Spleen (tissue), 11 donors: ENCODE results near the gene KAT6B. TPM values are rescaled to one million over a fixed set of nuclear protein-coding genes. Genes with fewer than 3 reads are reported as not detected.

Source experiments
- DNase-seq: peaks from one replicate; pipeline ENCODE4 v3.0.0-alpha.2; 2020
- H3K27ac ChIP-seq, 8 donors: fragments of 200-600 bp; sonication (generic) in 7 of 8; 1 replicate in 4 of 8; 2 replicates in 4 of 8; pipeline versions ENCODE4 v1.5.0 to v1.8.0; 2016 to 2021; ENCODE audit warnings: inconsistent platforms in 4 of 8, mild to moderate bottlenecking in 4 of 8, moderate library complexity in 1 of 8
- H3K27me3 ChIP-seq, 7 donors: fragments of 200-600 bp; sonication (generic) in 6 of 7; replicated peaks in 1 of 7; 1 replicate in 4 of 7; 2 replicates in 3 of 7; pipeline versions ENCODE4 v1.5.0 to v1.8.0; 2016 to 2021; ENCODE audit warnings: inconsistent platforms in 3 of 7, mild to moderate bottlenecking in 1 of 7
- H3K36me3 ChIP-seq, 6 donors: fragments of 200-600 bp; sonication (generic) in 5 of 6; 1 replicate in 4 of 6; 2 replicates in 2 of 6; pipeline versions ENCODE4 v1.5.0 to v1.8.0; 2016 to 2021; ENCODE audit warnings: inconsistent platforms in 2 of 6
- H3K4me1 ChIP-seq, 6 donors: fragments of 200-600 bp; sonication (generic) in 5 of 6; 1 replicate in 3 of 6; 2 replicates in 3 of 6; pipeline versions ENCODE4 v1.5.0 to v1.8.0; 2016 to 2021; ENCODE audit warnings: inconsistent platforms in 3 of 6
- H3K4me3 ChIP-seq, 8 donors: fragments of 200-600 bp; sonication (generic) in 7 of 8; 1 replicate in 4 of 8; 2 replicates in 4 of 8; pipeline versions ENCODE4 v1.5.0 to v1.8.0; 2016 to 2021; ENCODE audit warnings: inconsistent platforms in 4 of 8, mild to moderate bottlenecking in 4 of 8, moderate library complexity in 2 of 8
- H3K9me3 ChIP-seq, 8 donors: fragments of 200-600 bp; sonication (generic) in 7 of 8; 1 replicate in 4 of 8; 2 replicates in 4 of 8; pipeline versions ENCODE4 v1.5.0 to v1.8.0; 2016 to 2021; ENCODE audit warnings: inconsistent platforms in 4 of 8
- POLR2A ChIP-seq, 3 donors: fragments of 450-650 bp; IDR thresholded peaks; one replicate each; pipeline ENCODE4 v1.5.1; 2017; ENCODE audit warnings: antibody characterized with exemption in 3 of 3, mild to moderate bottlenecking in 1 of 3
- POLR2AphosphoS5 ChIP-seq, 3 donors: sonication (generic); formaldehyde crosslinking; IDR thresholded peaks; one replicate each; pipeline ENCODE4 v1.5.1; 2017; ENCODE audit warnings: antibody characterized with exemption in 3 of 3
- WGBS, 5 donors: extraction: QIAGEN DNeasy Blood & Tissue Kit in 3 of 5; methylation state at CpG; one replicate each; pipeline versions ENCODE4 v1.1.5 to v1.1.7; 2013 to 2018; 5-methylcytosine and 5-hydroxymethylcytosine counted together
- intact Hi-C: fragments of 100-400 bp; cut with DNase I; formaldehyde crosslinking; loops from one replicate; pipeline ENCODE4 v1.15.0; 2023; ENCODE audit warnings: low total_unique reads
- polyA plus RNA-seq, 3 donors: library from polyadenylated mRNA; stranded (reverse); fragments of 200-250 nt; gene quantifications; one replicate each; pipeline ENCODE4 v1.2.1, GENCODE V29; 2013
- total RNA-seq, 7 donors: library from RNA; depleted of rRNA in 3 of 7; stranded (reverse); fragments of >200 nt in 3 of 7; fragmentation: NEBNext Ultra II Directional in 4 of 7; extraction: Animal tissue kit (Norgen Biotek cat#: 25700) in 4 of 7; gene quantifications; one replicate each; pipeline versions ENCODE4 v1.1.0 to v1.2.1, GENCODE V29; 2016 to 2021
- TF ChIP-seq, protein P1 (sequence below), 11 experiments: fragments of 200-600 bp in 7 of 11; fragments of 450-650 bp in 4 of 11; sonication (generic) in 4 of 11; IDR thresholded peaks in 8 of 11; conservative IDR thresholded peaks in 3 of 11; 1 replicate in 7 of 11; 2 replicates in 4 of 11; pipeline versions ENCODE4 v1.4.0 to v1.8.0; 2016 to 2021; ENCODE audit warnings: antibody characterized with exemption in 11 of 11, inconsistent platforms in 4 of 11, mild to moderate bottlenecking in 1 of 11
- donor health status: healthy with polysubstance abuse.
- donor health status: DM: no; HTN: no; CAD: no; lungs with moderate emphysema.
- donor health status: DM: no; HTN: no; CAD: no.
- donor health status: Bipolar disorder and iron deficiency.
- donor health status: healthy.
- donor health status: DM: no; HTN: no; CAD: no.
- donor health status: DM: yes; HTN: yes; CAD: no.

The KAT6B gene
- total and polyA plus RNA-seq, 10 donors = 2.9 to 61.0 (median 46.0) TPM

DNA sequence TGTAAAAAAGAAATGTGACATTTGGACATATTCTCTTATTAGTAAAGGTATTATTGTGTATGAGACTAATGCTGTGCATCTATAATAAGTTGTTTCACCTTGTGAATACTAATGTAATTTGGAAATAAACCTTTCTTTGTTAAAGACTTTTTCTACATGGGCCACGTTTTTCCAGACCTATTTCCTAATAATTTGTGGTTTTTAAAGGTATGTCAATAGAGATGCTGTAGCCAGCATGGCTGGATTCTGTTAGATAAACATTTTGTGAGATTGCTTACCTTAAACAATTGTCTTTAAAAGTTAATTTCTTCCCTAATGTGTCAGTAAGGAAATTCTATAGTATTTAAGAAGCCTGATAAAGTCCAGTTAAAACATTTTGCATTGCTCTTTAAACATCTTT is 56.0 kb downstream of the KAT6B start:
- 30 to 69% (median 46%) methylated on average over 1 of the region's 1 CpG for WGBS, 5 donors
- Histone ChIP-seq H3K4me3 (no peak overlapping the region), H3K36me3 (no peaks in the 10 kb centered on the region), H3K27me3 (no peaks in the 10 kb centered on the region), H3K9me3 (no peaks in the 10 kb centered on the region), H3K4me1 (peaks cover 0 to 51% (median 2%) of the 10 kb centered on the region in 6 donors), H3K27ac (no peak overlapping the region)
- intact Hi-C loops = no loop called here
- no peak for DNase-seq
- TF ChIP-seq POLR2AphosphoS5 (IDR thresholded peaks at IDR 0.05) (no peak), POLR2A (IDR thresholded peaks at IDR 0.05) (no peak)
- TF ChIP-seq, protein P1, sequence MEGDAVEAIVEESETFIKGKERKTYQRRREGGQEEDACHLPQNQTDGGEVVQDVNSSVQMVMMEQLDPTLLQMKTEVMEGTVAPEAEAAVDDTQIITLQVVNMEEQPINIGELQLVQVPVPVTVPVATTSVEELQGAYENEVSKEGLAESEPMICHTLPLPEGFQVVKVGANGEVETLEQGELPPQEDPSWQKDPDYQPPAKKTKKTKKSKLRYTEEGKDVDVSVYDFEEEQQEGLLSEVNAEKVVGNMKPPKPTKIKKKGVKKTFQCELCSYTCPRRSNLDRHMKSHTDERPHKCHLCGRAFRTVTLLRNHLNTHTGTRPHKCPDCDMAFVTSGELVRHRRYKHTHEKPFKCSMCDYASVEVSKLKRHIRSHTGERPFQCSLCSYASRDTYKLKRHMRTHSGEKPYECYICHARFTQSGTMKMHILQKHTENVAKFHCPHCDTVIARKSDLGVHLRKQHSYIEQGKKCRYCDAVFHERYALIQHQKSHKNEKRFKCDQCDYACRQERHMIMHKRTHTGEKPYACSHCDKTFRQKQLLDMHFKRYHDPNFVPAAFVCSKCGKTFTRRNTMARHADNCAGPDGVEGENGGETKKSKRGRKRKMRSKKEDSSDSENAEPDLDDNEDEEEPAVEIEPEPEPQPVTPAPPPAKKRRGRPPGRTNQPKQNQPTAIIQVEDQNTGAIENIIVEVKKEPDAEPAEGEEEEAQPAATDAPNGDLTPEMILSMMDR (IDR thresholded peaks at IDR 0.05 in 8 of 11, conservative IDR thresholded peaks at IDR 0.05 in 3 of 11) = no peak

DNA sequence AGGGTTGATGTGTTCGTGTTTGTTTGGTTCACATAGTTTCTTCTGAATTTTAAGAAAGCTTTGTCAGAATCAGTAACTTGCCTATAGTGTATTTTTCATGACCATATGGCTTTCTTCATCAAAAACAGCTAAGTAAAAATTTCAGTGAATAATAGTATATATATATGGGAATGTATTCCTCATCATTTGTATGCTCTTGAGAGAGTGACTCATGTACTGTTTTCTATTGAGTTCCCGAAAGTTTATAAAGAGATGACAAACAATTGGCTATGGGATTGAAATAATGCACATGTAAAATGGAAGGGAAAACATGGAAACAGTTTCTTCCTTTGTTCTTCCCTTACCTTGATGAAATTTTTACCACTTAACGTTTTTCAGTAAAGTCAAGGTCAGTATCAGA is 56.4 kb downstream of the KAT6B start:
- no peak for TF ChIP-seq POLR2A (IDR thresholded peaks at IDR 0.05)
- TF ChIP-seq POLR2AphosphoS5 (IDR thresholded peaks at IDR 0.05) = no peak
- TF ChIP-seq, protein P1 (IDR thresholded peaks at IDR 0.05 in 8 of 11, conservative IDR thresholded peaks at IDR 0.05 in 3 of 11) = no peak
- DNase-seq = no peak
- H3K4me3 ChIP-seq = no peak overlapping the region
- no peaks in the 10 kb centered on the region for H3K27me3 ChIP-seq
- H3K4me1 ChIP-seq = peaks cover 0 to 51% (median 0%) of the 10 kb centered on the region in 6 donors
- no peaks in the 10 kb centered on the region for H3K36me3 ChIP-seq
- 73 to 81% (median 79%) methylated on average over 3 of the region's 3 CpGs for WGBS, 5 donors
- H3K27ac ChIP-seq = no peak overlapping the region
- no peaks in the 10 kb centered on the region for H3K9me3 ChIP-seq
- intact Hi-C loops = no loop called here

DNA sequence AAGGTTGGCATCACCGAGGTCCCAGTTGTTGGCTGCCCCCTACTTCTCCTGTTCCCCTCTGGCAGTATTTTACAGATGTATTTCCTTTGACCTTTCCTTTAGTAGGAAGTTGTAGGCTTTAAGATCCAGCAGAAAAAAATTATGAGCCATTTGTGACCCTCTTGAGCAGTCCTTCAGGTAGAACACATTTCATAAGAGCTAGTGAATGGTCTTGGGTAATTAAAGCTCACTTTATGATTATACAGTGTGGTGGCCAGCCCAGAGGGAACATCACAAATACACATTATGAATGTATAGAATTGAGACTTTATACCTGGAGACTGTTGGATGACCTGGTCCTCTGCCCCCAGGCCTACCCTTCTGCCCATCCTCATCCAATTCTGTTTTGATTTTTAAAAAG is 57.0 kb downstream of the KAT6B start:
- DNase-seq = no peak
- TF ChIP-seq, protein P1 (IDR thresholded peaks at IDR 0.05 in 8 of 11, conservative IDR thresholded peaks at IDR 0.05 in 3 of 11) = no peak
- TF ChIP-seq POLR2A (IDR thresholded peaks at IDR 0.05) (no peak), POLR2AphosphoS5 (IDR thresholded peaks at IDR 0.05) (no peak)
- Histone ChIP-seq H3K27ac (no peak overlapping the region), H3K27me3 (no peaks in the 10 kb centered on the region), H3K36me3 (no peaks in the 10 kb centered on the region), H3K4me3 (no peak overlapping the region), H3K9me3 (no peaks in the 10 kb centered on the region), H3K4me1 (peaks cover 0 to 50% (median under 1%) of the 10 kb centered on the region in 6 donors)
- WGBS, 5 donors = 43 to 77% (median 52%) methylated on average over 1 of the region's 1 CpG
- intact Hi-C loops = no loop called here

DNA sequence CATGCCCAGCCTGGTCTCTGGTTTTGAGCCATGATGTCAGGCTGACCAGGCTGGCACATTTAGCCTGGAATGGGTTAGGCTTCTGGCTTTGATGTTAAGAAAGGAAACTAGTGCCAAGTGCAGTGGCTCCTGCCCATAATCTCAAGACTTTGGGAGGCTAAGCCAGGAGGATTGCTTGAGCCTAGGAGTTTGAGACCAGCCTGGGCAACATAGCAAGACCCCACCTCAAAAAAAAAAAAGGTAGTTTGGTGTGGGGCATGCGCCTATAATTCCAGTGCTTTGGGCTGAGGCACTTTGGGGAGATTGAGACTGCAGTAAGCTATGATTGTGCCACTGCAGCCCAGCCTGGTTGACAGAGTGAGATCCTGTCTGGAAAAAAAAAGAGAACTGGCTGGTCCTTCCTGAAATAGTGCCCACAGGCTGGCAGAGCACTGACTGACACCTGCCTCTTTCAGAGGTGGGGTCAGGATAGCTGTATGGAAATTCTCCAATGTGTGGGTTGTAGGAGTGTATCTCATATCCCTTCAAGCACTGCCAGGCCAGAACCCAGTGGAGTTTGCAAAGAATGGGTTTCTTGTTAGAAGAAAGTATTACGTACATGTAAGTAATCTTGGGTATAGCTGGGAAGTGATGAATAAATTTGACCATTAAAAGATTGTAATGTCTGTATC is 61.3 kb downstream of the KAT6B start:
- no peak overlapping the region for H3K27ac ChIP-seq
- WGBS, 5 donors = 68 to 98% (median 91%) methylated on average over 2 of the region's 2 CpGs
- no peak for DNase-seq
- H3K36me3 ChIP-seq = no peaks in the 10 kb centered on the region
- H3K4me1 ChIP-seq = peaks cover 0 to 69% (median 6%) of the 10 kb centered on the region in 6 donors
- no peaks in the 10 kb centered on the region for H3K27me3 ChIP-seq
- TF ChIP-seq POLR2A (IDR thresholded peaks at IDR 0.05) = no peak
- TF ChIP-seq POLR2AphosphoS5 (IDR thresholded peaks at IDR 0.05) = no peak
- TF ChIP-seq, protein P1 (IDR thresholded peaks at IDR 0.05 in 8 of 11, conservative IDR thresholded peaks at IDR 0.05 in 3 of 11) = no peak
- no peaks in the 10 kb centered on the region for H3K9me3 ChIP-seq
- no peak overlapping the region for H3K4me3 ChIP-seq
- intact Hi-C loops = no loop called here
